KOPT-K1 (cell line): ENCODE results near the gene TGFA.

Experiments
- H3K27ac ChIP-seq: fragments of 200-600 bp; sonication (generic); 2 replicates; pipeline ENCODE4 v1.5.1; 2016; ENCODE audit warnings: antibody characterized with exemption, mild to moderate bottlenecking, low read depth, low read length; ENCODE audit not compliant: poor library complexity, severe bottlenecking
- H3K36me3 ChIP-seq: fragments of 200-600 bp; sonication (generic); 2 replicates; pipeline ENCODE4 v1.5.1; 2017; ENCODE audit warnings: antibody characterized with exemption, mild to moderate bottlenecking, low read length, moderate library complexity; ENCODE audit not compliant: insufficient read depth
- H3K9me3 ChIP-seq: fragments of 200-600 bp; sonication (generic); 2 replicates; pipeline ENCODE4 v1.5.1; 2017; ENCODE audit warnings: antibody characterized with exemption, low read length, mild to moderate bottlenecking; ENCODE audit not compliant: insufficient read depth, poor library complexity, severe bottlenecking

TGFA gene

DNA sequence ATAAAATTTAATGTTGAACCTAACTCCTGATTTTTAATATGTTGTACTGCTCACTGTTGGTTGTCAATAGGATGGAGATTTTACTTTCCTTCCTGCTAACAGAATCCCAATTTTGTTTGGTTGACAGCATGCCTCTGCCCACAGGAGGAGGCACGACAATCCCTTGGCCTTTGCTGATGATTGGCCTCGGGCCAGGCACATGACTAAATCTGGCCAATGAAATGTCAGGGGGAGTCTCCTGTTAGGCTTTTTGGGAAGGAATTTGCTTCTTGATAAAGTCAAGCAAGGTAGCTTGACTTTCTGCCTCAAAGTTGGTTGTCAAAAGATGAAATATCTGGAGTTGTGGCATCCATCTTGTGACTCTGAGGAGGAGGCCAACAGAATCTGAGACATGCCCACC lies 6.8 kb upstream of the TGFA start:
- Histone ChIP-seq H3K27ac (no peak overlapping the region), H3K9me3 (no peaks in the 10 kb centered on the region), H3K36me3 (no peaks in the 10 kb centered on the region)

DNA sequence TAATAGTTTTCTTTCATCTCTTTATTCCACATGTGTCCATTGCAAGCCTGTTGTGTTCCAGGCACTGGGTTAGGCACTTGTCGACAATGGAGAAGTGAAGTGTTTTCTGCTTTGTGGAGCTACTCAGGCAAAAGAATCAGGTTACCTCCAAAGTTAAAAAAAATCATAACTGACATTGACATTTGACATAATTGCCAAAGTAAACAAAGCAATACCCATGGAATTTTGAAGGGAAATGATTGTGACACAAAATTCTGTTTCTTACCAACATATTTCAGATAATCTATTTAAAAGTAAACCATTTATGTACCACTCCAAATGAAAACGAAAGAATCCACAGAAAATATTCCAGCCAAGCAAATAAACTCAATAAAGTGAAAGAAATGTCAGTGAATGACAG lies 6.4 kb upstream of the TGFA start:
- no peak overlapping the region for H3K27ac ChIP-seq
- no peaks in the 10 kb centered on the region for H3K9me3 ChIP-seq
- H3K36me3 ChIP-seq, result no peaks in the 10 kb centered on the region

DNA sequence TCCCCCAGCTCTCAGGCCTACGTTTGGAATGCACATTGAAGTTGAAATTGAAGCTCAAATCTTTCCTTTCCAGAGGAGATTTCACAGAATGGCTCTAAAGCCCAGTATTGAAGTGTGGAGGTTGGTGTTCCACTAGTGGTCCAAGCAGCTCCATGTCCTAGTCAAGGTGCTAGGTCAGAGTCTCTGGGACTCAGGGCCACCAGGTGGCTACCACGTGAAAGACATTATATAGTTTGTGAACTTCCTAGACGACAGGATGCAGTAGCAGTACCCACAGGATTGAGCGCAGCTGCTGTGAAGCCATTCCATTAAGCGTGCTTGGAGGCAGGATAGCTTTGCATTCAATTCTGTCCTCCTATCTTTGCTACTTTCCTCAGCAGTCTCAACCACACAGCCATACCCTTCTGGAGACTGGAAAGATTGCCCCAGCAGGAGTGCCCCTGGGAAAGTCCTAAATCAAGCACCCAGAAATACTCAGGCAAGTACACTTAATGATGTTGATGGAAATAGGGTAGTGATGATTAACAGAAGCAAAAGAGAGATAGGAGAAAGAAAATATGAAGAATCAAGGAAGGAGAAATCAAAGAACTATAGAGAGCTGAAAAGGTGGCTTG lies 4.7 kb upstream of the TGFA start:
- Histone ChIP-seq H3K36me3 (no peaks in the 10 kb centered on the region), H3K27ac (no peak overlapping the region), H3K9me3 (no peaks in the 10 kb centered on the region)

DNA sequence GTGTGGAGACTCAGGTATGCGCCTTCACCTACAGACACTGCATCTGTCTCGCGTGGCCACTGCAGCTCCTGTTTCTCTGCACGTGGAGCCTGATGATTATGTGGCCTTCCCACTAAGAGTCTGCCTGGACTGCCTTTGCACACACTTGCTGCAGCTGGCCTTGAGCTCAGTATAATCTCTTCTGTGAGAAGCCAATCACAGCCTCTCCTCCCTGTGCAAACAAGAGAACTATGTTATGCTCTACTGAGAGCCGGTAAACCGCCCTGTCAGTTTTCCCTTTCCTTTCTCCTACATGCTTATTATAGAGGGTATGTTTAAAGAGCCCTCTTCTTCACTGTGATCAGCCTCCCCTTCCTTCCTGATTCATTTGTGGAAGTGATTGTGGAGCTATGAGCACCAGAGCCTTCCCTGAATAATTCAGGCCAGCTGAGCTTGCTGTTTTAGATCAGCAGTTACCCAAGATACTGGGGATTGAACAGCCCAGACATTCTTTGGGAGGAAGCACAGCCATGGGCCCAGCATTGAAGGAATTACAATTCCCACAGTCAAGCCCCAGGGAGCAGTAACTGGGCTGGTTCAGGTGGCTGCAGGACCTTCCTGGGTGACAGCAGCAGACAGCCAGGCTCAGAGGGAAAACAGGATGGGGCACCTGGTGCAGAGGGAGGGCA lies 3.7 kb upstream of the TGFA start:
- Histone ChIP-seq H3K9me3 (no peaks in the 10 kb centered on the region), H3K27ac (no peak overlapping the region), H3K36me3 (no peaks in the 10 kb centered on the region)

DNA sequence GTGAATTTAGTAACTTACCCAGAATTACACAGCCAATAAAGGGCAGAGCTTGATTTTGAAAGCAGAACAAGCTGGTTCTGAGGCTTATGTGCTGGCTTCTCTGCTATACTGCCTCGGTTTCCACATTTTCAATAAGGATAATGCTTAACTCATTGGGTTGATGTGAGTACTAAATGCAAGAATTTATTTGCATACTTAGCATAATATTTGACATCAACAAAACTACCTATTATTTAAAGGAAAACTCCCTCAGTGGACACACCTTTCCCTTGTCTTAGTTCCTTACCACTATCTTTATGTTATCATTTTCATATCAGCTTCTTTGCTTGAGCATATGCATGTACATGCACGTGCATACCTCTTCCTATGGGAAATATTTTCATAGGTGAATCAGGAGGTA lies 3.0 kb upstream of the TGFA start:
- no peaks in the 10 kb centered on the region for H3K9me3 ChIP-seq
- H3K27ac ChIP-seq, result no peak overlapping the region
- no peaks in the 10 kb centered on the region for H3K36me3 ChIP-seq

DNA sequence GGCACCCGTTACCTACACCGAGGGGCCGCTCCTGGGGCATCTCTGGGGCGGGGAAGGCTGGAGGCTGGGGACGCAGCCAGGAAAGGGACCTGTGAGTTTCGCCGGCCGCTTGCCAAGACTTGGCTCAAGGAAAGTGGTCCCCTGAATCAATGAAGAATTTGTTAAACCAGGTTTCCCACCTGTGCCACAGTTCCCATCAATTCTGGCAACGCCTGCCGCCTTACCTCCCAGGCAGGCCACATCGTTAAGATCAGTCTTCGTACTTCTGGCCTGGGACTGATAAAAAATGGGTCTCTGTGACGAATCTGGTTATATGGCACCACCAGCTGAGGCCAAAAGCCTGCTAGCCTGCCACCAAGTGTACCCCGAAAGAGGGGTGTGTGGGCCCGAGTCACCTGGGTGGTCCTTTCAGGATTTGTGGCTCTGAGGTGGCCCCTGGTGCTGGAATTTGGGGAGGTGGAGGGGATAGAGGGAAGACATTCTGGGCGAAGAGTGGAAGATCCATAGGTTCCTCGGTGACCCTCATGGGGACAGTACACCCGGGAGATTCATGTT lies 789 bp upstream of the TGFA start:
- no peaks in the 10 kb centered on the region for H3K9me3 ChIP-seq
- no peaks in the 10 kb centered on the region for H3K36me3 ChIP-seq
- H3K27ac ChIP-seq, result no peak overlapping the region

DNA sequence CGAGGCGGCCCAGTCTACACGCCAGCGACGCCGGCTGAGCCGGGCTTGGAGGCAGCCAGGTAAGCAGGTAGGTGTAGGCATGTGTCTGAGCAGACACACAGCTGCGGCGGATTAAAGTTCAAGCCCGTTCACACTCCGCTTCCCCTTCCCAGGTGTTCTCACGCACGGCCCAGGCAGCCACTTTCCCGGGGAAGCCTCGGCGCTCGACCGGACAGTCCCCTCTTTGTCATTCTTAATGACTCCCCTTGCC lies 367 bp downstream of the TGFA start:
- H3K27ac ChIP-seq, result no peak overlapping the region
- H3K9me3 ChIP-seq, result no peaks in the 10 kb centered on the region
- no peaks in the 10 kb centered on the region for H3K36me3 ChIP-seq

DNA sequence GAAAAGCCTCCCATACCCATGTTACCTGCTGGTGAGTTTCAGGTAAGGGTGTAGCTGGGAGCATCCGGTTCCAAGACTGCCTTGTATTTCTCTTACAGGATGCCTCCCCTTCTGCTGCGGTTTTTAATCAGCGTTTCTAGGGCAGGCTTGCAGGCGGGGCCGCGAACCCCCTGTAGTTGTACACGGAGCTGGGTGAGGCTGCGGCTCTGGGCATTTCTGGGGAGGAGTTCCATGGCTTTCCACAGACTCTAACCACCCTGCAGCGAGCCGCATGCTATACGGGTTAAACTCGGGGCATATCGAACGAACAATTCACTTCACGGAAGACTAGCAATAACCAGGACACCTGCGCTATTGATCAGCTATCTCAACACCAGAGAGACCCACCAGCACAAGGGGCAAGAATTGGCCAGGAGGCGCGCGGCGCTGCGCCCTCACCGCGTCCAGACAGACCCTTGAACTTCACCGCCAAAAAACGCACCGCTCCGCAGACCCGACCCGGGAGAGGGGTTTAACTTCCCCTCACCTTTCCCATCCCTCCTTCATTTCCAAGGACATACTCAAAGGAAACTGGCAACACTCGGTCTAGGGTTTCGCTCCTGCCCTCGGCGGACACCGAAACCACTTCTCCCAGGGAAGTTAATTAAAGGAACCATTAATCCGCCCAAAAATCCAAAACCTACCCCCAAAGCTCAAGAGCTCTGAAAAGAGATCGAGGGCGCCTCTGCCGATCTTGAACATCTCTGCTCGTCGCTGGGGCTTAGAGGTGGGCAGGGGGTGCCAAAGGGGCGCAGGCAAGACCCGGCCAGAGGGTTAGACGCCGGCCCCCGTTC lies 909 bp downstream of the TGFA start:
- no peaks in the 10 kb centered on the region for H3K9me3 ChIP-seq
- no peaks in the 10 kb centered on the region for H3K36me3 ChIP-seq
- no peak overlapping the region for H3K27ac ChIP-seq

DNA sequence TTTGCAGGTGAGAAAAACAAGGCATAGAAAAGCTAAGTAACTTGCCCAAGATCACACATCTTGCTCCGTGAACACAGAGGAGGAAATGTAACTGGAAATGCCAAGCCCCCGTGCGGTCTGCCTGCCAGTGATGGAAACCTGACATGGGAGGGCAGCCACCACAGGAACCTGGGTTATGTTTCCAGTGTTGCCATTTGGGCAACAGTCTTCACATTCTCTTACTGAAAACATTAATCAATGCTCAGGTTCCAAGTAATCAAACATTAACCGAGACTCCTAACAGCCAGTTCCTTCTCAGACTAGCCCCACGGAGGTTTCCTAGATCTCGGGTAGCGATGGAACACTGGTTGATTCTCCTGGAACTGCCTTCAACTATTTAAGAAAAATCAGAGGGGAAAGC lies 2.5 kb downstream of the TGFA start:
- no peak overlapping the region for H3K27ac ChIP-seq
- H3K36me3 ChIP-seq, result no peaks in the 10 kb centered on the region
- H3K9me3 ChIP-seq, result no peaks in the 10 kb centered on the region

DNA sequence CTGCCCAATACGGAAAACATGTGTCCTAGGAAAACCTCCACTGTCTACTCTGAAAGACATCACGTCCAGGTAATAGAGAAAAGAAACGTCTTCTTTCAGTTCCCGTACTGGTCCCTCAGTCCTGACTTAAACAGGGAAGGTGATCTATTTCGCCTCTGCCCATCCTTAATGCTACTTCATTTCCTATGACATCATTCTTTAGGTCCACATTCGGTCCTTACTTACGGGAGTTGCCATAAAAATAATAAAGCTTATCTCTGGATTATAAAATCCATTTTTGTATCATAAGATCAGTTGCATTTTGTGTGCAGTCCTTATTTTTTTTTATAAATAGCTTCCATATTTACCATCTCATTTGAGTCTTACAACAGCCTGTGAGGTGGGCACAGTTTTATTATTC lies 3.7 kb downstream of the TGFA start:
- Histone ChIP-seq H3K9me3 (no peaks in the 10 kb centered on the region), H3K36me3 (no peaks in the 10 kb centered on the region), H3K27ac (no peak overlapping the region)

DNA sequence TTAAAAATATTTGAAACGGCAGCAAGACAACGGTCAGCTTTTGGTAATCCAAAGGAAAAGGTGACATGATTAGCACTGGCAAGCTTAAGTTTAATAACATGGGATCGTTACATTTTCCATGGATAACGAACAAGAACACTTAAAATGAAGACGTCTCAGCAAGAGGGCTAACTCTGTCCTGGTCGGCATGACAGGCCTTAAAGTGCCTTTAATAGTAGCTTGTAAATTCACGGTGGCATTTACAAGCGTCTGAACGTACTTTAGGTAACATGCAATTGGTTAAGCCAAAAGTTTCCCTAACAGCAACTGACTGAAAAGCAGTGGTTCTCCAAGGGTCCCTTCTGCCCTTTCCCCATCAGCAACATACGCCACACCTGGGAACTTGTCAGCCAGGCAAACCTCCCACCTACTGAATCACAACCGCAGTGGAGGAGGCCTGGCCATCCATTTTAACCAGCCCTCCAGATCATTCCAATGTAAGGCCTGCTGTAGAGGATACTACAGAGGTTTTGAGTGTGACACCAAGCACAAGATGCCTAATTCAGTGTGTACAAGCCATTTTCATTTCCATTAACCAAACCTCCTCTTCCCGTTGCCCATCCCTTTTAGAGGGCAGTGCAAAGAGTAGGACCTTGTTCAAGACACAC lies 4.4 kb downstream of the TGFA start:
- H3K27ac ChIP-seq, result no peak overlapping the region
- no peaks in the 10 kb centered on the region for H3K36me3 ChIP-seq
- H3K9me3 ChIP-seq, result no peaks in the 10 kb centered on the region

DNA sequence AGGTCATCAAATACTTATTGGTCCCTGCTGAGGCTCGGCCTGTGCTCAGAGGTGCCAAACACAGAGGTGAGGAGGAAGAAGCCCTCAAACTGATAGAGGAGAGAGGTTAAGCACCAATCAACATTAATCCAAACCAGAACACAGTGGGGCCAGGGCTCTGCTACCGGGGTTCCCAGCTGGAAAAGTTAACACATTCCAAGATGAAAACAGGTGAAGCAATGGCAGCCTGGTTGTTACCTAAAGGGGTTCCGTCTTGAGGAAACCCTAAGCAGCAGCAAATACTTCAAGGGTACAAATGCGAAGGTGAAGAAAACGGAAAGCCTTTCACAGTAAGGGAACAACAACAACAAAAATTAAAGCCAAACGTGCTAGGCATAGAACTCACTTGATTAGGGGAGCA lies 5.4 kb downstream of the TGFA start:
- H3K9me3 ChIP-seq, result no peaks in the 10 kb centered on the region
- no peaks in the 10 kb centered on the region for H3K36me3 ChIP-seq
- H3K27ac ChIP-seq, result no peak overlapping the region

DNA sequence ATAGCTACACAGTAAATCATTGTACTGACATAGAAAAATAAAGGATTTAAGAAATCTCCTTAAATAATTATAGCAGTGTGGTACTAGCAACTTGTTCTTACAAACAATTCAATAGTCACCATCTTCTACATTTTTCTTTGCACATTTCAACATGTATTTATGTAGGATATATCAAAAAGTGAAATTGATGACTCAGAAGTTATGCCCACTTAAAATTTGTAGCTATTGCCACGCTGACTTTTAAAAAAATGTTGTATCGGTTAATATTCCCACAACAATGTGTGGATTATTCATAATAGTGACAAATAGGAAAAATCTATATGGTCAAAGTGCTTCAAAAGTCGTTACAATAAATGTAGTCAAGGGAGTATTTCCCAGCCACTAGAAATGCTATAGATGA lies 6.7 kb downstream of the TGFA start:
- no peaks in the 10 kb centered on the region for H3K9me3 ChIP-seq
- H3K36me3 ChIP-seq, result no peaks in the 10 kb centered on the region
- no peak overlapping the region for H3K27ac ChIP-seq

DNA sequence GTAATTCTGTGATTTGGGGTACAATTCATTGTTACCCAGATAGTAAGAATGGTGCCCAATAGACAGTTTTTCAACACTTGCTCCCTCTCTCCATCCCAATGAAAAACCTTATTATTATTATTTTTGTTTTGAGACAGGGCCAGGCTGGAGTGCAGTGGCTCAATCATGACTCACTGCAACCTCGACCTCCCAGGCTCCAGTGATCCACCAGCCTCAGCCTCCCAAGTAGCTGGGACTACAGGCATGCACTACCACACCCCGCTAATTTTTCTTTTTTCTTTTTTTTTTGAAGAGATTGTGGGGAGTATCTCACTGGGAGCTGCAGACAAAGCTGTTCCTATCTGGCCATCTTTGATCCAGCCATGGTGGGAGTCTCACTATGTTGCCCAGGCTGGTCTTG lies 7.2 kb downstream of the TGFA start:
- no peak overlapping the region for H3K27ac ChIP-seq
- H3K36me3 ChIP-seq, result no peaks in the 10 kb centered on the region
- no peaks in the 10 kb centered on the region for H3K9me3 ChIP-seq

DNA sequence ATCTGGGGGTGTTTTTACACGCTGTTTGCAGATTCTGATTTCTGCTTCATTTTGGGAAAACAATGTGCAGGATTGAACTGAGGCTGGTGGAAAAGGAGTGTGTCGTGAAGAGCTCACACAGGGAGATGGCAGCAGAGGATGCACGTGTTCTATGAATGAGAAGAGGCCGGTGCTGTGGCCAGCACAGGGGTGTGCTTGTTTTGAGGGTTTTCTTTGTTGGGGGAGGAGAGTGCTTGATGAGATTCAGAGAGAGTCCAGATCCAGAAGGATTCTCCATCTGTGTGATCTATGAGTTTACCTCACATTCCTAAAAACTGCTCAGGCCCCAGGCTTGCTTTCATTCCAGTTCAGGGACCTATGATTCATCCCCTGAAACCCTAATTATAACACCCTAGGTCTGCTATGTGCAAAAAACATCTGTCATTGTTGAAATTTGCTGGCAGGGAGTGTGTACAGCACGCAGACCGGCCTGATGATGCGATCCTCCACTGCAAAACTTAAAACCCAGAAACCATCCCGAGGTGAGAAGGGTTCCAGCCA lies 12.1 kb downstream of the TGFA start:
- Histone ChIP-seq H3K36me3 (no peaks in the 10 kb centered on the region), H3K9me3 (peaks cover 3% of the 10 kb centered on the region), H3K27ac (no peak overlapping the region)
